HepG2 (cell line): ENCODE data around the gene TIMP4. TPM values are rescaled to one million over a fixed set of nuclear protein-coding genes. Genes with fewer than 3 reads are reported as not detected.

Source experiments
- ATAC-seq: fragments of 200-7000 bp; cut with Tn5 transposase; 3 replicates; pipeline ENCODE4 v1.9.1; 2020; ENCODE audit warnings: mild to moderate bottlenecking, moderate library complexity
- BruUV-seq: library from RNA; stranded (reverse); fragments of 400-500 nt; replicated peaks from 2 replicates; lab custom pipeline; 2021; lab: Mats Ljungman, UMichigan
- CTCF ChIA-PET: fragments of 300-600 bp; formaldehyde crosslinking; extraction: SDS; loops from one replicate; lab custom pipeline; 2021; ENCODE audit warnings: low total read pairs, inconsistent platforms, low intra/inter-chr PET ratio; lab: Yijun Ruan, JAX
- POLR2A ChIA-PET: fragments of 350-600 bp; sonication (Branson Sonifier 250); formaldehyde crosslinking; loops from one replicate; lab custom pipeline; 2020; ENCODE audit warnings: antibody characterized with exemption, inconsistent platforms; lab: Yijun Ruan, JAX
- DNase-seq: peaks from one replicate; pipeline ENCODE4 v3.0.0-alpha.2; 2015; ENCODE audit warnings: low spot score
- FAIRE-seq: peaks from 3 replicates; lab custom pipeline; 2011; peaks lifted over from hg19 to GRCh38; lab: Jason Lieb, UNC
- H2AFZ ChIP-seq: one replicate; pipeline ENCODE4 v1.6.1; 2011; ENCODE audit warnings: low read length, inconsistent platforms
- H3K27ac ChIP-seq: fragments of 300-600 bp; 3 replicates; pipeline ENCODE4 v1.8.0; 2011; ENCODE audit warnings: mixed run types, mild to moderate bottlenecking, mixed read lengths, low read length, inconsistent platforms; ENCODE audit not compliant: insufficient read depth; ENCODE audit errors: extremely low read length
- H3K27me3 ChIP-seq, 2 experiments: fragments of 200-600 bp in 1 of 2; 2 replicates in 1 of 2; 3 replicates in 1 of 2; pipeline versions ENCODE4 v1.6.0 to v1.8.0; 2011; ENCODE audit warnings: low read length in 2 of 2, mild to moderate bottlenecking in 2 of 2, moderate library complexity in 2 of 2, inconsistent platforms in 1 of 2; ENCODE audit not compliant: insufficient read depth in 2 of 2, control insufficient read depth in 1 of 2
- H3K36me3 ChIP-seq, 2 experiments: fragments of 200-600 bp in 1 of 2; replicated peaks in 1 of 2; 2 replicates in 1 of 2; 3 replicates in 1 of 2; pipeline versions ENCODE4 v1.5.1 to v1.8.0; 2011; ENCODE audit warnings: low read length in 2 of 2, inconsistent platforms in 1 of 2; ENCODE audit not compliant: insufficient read depth in 2 of 2, control insufficient read depth in 1 of 2
- H3K4me1 ChIP-seq: 2 replicates; pipeline ENCODE4 v1.5.1; 2012; ENCODE audit warnings: low read length, inconsistent platforms; ENCODE audit not compliant: insufficient read depth
- H3K4me2 ChIP-seq: 2 replicates; pipeline ENCODE4 v1.6.0; 2011; ENCODE audit warnings: low read depth, low read length, inconsistent platforms
- H3K4me3 ChIP-seq, 3 experiments: fragments of 200-600 bp in 1 of 3; sonication (generic), shearing (Covaris generic) in 1 of 3; replicated peaks in 1 of 3; 2 replicates each; pipeline ENCODE4 v1.5.1; 2011 to 2016; ENCODE audit warnings: low read length in 3 of 3, inconsistent platforms in 2 of 3, low read depth in 2 of 3, mild to moderate bottlenecking in 2 of 3, control low read depth in 1 of 3, mixed read lengths in 1 of 3; ENCODE audit not compliant: insufficient read depth in 1 of 3
- H3K79me2 ChIP-seq: one replicate; pipeline ENCODE4 v1.6.1; 2011; ENCODE audit warnings: low read length, inconsistent platforms; ENCODE audit not compliant: insufficient read depth
- H3K9ac ChIP-seq: 2 replicates; pipeline ENCODE4 v1.6.0; 2011; ENCODE audit warnings: mild to moderate bottlenecking, low read depth, low read length, inconsistent platforms; ENCODE audit not compliant: insufficient read depth
- H3K9me3 ChIP-seq: 2 replicates; pipeline ENCODE4 v1.5.1; 2012; ENCODE audit warnings: mild to moderate bottlenecking, low read length
- H4K20me1 ChIP-seq: 2 replicates; pipeline ENCODE4 v1.6.0; 2011; ENCODE audit warnings: inconsistent platforms, mild to moderate bottlenecking, low read length, moderate library complexity; ENCODE audit not compliant: insufficient read depth
- ARID5B ChIP-seq: IDR thresholded peaks from 2 replicates; pipeline ENCODE4 v1.4.0; 2020; ENCODE audit warnings: mild to moderate bottlenecking, missing genetic modification reagents
- NFE2 ChIP-seq: sonication (generic); formaldehyde crosslinking; IDR thresholded peaks from 2 replicates; pipeline ENCODE4 v1.4.0; 2020; ENCODE audit warnings: missing genetic modification reagents
- PTBP1 ChIP-seq: fragments of 200-400 bp; formaldehyde crosslinking; IDR thresholded peaks from 2 replicates; pipeline ENCODE4 v1.6.1; 2018; ENCODE audit warnings: low read length, low read depth; ENCODE audit not compliant: poor library complexity, severe bottlenecking
- RBM39 ChIP-seq: fragments of 200-400 bp; formaldehyde crosslinking; IDR thresholded peaks from one replicate; pipeline ENCODE4 v1.6.1; 2018; ENCODE audit warnings: antibody characterized with exemption, mild to moderate bottlenecking, low read depth, low read length; ENCODE audit not compliant: poor library complexity, severe bottlenecking
- ZBTB38 ChIP-seq: sonication (generic); formaldehyde crosslinking; IDR thresholded peaks from 2 replicates; pipeline ENCODE4 v1.5.1; 2020; ENCODE audit warnings: mild to moderate bottlenecking, missing genetic modification reagents
- ZBTB8A ChIP-seq: sonication (generic); formaldehyde crosslinking; IDR thresholded peaks from 2 replicates; pipeline ENCODE4 v1.4.0; 2020; ENCODE audit warnings: mild to moderate bottlenecking, low read depth, missing genetic modification reagents, borderline replicate concordance
- ZNF350 ChIP-seq: sonication (generic); formaldehyde crosslinking; IDR thresholded peaks from 2 replicates; pipeline ENCODE4 v1.4.0; 2020; ENCODE audit warnings: mild to moderate bottlenecking, low read depth, missing genetic modification reagents, borderline replicate concordance
- ZNF605 ChIP-seq: sonication (generic); formaldehyde crosslinking; IDR thresholded peaks from 2 replicates; pipeline ENCODE4 v1.8.0; 2022; ENCODE audit warnings: mild to moderate bottlenecking, missing genetic modification reagents
- ZNF747 ChIP-seq: sonication (generic); formaldehyde crosslinking; IDR thresholded peaks from 2 replicates; pipeline ENCODE4 v1.8.1; 2023; ENCODE audit warnings: missing genetic modification reagents, mild to moderate bottlenecking, borderline replicate concordance
- WGBS: methylation state at CpG from one replicate; pipeline ENCODE4 v1.1.6; 2017; ENCODE audit warnings: low lambda C conversion rate; 5-methylcytosine and 5-hydroxymethylcytosine counted together
- in situ Hi-C: cut with HindIII; loops from 2 replicates; pipeline ENCODE4 v1.10.0; 2017; ENCODE audit warnings: low pct_unique_long_range_greater_than_20kb; ENCODE audit not compliant: extremely low pct_ligation_motif_present
- intact Hi-C: fragments of 100-400 bp; cut with micrococcal nuclease; formaldehyde crosslinking; loops from one replicate; pipeline ENCODE4 v1.10.0; 2022; ENCODE audit not compliant: unreplicated experiment
- polyA plus RNA-seq, 8 experiments: library from polyadenylated mRNA; depleted of rRNA in 3 of 8; stranded (reverse) in 7 of 8; unstranded in 1 of 8; fragments of >200 nt; fragmentation: Illumina TruSeq in 4 of 8; extraction: Trizol in 4 of 8; gene quantifications; 2 replicates each; pipeline versions ENCODE4 v1.2.1 to v1.2.3, GENCODE V29; 2011 to 2016; ENCODE audit warnings: low read depth in 4 of 8, missing spikeins in 1 of 8, mixed read lengths in 1 of 8; ENCODE audit not compliant: insufficient read depth in 1 of 8
- total RNA-seq, 5 experiments: library from RNA; depleted of rRNA; stranded (reverse); fragments of >200 nt; fragmentation: Illumina TruSeq; extraction: Trizol; gene quantifications; 2 replicates each; pipeline ENCODE4 v1.2.3, GENCODE V29; 2016; ENCODE audit warnings: low read depth in 1 of 5
- TF ChIP-seq, protein P1 (sequence below): sonication (generic); formaldehyde crosslinking; IDR thresholded peaks from 2 replicates; pipeline ENCODE4 v1.5.1; 2020; ENCODE audit warnings: mild to moderate bottlenecking, missing genetic modification reagents, borderline replicate concordance
- TF ChIP-seq, protein P2 (sequence below): sonication (generic); formaldehyde crosslinking; IDR thresholded peaks from 2 replicates; pipeline ENCODE4 v1.4.0; 2020; ENCODE audit warnings: missing genetic modification reagents

Gene TIMP4
- total and polyA plus RNA-seq, 2 of the 13 experiments (the other 11 are each of a cell fraction or from before 2014, with no cell fraction given) = 0.05 to 0.07 TPM

DNA sequence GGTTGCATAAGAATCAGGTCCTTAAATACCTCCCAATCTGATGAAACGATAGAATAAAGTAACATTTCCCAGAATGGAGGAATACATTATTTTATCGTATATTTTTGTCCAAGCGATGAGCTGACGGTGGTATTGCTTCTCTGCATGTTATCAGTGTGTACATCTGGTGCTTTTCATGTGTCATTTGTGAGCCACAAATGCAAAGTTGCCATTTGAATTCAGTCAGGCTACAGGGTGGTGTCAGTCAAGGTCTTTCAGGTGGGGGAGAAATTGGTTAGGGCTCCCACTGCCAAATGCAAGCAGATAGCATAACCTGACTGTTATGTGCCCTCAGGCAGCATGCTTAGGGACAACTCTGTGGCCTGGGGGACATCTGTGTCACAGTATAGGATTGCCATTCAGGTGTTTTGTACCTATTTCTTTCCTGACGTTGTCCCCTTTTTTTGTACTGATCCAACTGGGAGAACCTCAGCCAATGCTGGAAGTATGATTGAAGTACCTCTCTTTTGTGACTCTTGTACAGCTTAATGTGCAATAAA, 26.5 kb upstream of the TIMP4 start:
- CTCF ChIA-PET = no interaction called here
- TF ChIP-seq, protein P1, sequence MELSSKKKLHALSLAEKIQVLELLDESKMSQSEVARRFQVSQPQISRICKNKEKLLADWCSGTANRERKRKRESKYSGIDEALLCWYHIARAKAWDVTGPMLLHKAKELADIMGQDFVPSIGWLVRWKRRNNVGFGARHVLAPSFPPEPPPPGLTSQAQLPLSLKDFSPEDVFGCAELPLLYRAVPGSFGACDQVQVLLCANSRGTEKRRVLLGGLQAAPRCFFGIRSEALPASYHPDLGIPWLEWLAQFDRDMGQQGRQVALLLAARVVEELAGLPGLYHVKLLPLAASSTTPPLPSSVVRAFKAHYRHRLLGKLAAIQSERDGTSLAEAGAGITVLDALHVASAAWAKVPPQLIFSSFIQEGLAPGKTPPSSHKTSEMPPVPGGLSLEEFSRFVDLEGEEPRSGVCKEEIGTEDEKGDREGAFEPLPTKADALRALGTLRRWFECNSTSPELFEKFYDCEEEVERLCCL = no peak
- TF ChIP-seq RBM39 (no peak), ZBTB8A (CRISPR knock-in tag) (no peak), ZNF350 (CRISPR knock-in tag) (no peak), ZBTB38 (CRISPR knock-in tag) (no peak), ZNF605 (CRISPR knock-in tag) (no peak), NFE2 (CRISPR knock-in tag) (no peak), ZNF747 (CRISPR knock-in tag) (no peak), PTBP1 (no peak), ARID5B (CRISPR knock-in tag) (no peak)
- TF ChIP-seq, protein P2, sequence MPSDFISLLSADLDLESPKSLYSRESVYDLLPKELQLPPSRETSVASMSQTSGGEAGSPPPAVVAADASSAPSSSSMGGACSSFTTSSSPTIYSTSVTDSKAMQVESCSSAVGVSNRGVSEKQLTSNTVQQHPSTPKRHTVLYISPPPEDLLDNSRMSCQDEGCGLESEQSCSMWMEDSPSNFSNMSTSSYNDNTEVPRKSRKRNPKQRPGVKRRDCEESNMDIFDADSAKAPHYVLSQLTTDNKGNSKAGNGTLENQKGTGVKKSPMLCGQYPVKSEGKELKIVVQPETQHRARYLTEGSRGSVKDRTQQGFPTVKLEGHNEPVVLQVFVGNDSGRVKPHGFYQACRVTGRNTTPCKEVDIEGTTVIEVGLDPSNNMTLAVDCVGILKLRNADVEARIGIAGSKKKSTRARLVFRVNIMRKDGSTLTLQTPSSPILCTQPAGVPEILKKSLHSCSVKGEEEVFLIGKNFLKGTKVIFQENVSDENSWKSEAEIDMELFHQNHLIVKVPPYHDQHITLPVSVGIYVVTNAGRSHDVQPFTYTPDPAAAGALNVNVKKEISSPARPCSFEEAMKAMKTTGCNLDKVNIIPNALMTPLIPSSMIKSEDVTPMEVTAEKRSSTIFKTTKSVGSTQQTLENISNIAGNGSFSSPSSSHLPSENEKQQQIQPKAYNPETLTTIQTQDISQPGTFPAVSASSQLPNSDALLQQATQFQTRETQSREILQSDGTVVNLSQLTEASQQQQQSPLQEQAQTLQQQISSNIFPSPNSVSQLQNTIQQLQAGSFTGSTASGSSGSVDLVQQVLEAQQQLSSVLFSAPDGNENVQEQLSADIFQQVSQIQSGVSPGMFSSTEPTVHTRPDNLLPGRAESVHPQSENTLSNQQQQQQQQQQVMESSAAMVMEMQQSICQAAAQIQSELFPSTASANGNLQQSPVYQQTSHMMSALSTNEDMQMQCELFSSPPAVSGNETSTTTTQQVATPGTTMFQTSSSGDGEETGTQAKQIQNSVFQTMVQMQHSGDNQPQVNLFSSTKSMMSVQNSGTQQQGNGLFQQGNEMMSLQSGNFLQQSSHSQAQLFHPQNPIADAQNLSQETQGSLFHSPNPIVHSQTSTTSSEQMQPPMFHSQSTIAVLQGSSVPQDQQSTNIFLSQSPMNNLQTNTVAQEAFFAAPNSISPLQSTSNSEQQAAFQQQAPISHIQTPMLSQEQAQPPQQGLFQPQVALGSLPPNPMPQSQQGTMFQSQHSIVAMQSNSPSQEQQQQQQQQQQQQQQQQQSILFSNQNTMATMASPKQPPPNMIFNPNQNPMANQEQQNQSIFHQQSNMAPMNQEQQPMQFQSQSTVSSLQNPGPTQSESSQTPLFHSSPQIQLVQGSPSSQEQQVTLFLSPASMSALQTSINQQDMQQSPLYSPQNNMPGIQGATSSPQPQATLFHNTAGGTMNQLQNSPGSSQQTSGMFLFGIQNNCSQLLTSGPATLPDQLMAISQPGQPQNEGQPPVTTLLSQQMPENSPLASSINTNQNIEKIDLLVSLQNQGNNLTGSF (CRISPR knock-in tag) = no peak

More for the DNA sequence above, 26.5 kb upstream of the TIMP4 start:
- POLR2A ChIA-PET = no interaction called here
- H3K4me2 ChIP-seq = no peak overlapping the region
- H3K79me2 ChIP-seq = no peaks in the 10 kb centered on the region
- no peak overlapping the region for H3K9ac ChIP-seq
- intact Hi-C loops (no loop called here), in situ Hi-C loops (no loop called here)
- 25% methylated on average over 5 of the region's 5 CpGs for WGBS
- no peak overlapping the region for H2AFZ ChIP-seq
- no TSS peak for BruUV-seq
- no peak overlapping the region for H3K4me3 ChIP-seq
- FAIRE-seq (no peak), ATAC-seq (no peak), DNase-seq (no peak)
- peaks cover 0 to 35% of the 10 kb centered on the region in 2 experiments; a peak in 4 of 5 replicates for H3K27me3 ChIP-seq
- H3K36me3 ChIP-seq = no peaks in the 10 kb centered on the region
- no peaks in the 10 kb centered on the region for H4K20me1 ChIP-seq
- no peak overlapping the region for H3K27ac ChIP-seq
- H3K9me3 ChIP-seq = no peaks in the 10 kb centered on the region
- H3K4me1 ChIP-seq = peaks cover 32% of the 10 kb centered on the region
